Measurements from ENCODE around the gene AADAT.
A peak's percentile ranks its signal among the peaks of the same experiment; 100 is the strongest.
"Not testable (repeated sequence)": the region's sequence is repeated elsewhere in the genome, so short reads cannot be mapped to it uniquely, and the experiment has no call there.

AADAT gene

GRCh38 chr4:170089668-170090351 lies at the start of gene AADAT:
AADAT (minus strand) TSS chr4:170089956; CDS start chr4:170089690, 266 bp downstream.
- DNase-seq, result peak; percentile 69

DNA sequence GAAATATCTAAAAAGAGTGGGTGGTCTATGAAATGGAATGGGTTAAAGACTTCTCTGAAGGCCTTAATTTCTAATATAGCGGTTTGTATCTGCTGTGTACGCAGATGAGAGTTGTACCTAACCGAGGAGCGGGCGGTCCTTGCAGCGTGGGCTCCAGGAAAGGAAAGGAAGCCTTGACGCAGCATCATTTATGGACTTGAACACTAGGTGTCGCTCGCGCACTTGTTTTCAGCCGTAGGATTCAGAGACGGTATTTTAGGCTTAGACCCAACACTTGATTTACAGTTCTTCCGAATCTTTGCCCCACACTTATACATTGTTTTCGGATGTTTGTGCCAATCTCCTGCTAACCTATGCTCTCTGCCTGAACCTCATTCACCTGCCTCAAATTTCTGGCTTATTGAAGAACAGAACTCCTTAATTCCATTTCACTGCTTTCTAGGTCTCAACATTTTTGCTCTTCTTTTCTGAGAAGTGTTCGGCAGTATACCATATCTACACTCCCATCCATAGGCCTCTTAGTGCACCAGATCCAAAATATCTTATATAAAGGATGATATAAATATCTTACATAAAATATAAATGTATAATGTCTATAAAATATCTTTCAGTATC lies 48.9 kb upstream of the AADAT start:
- DNase-seq, result peak; percentile 69

GRCh38 chr4:170137927-170138326 lies 48.2 kb upstream of the AADAT start:
- no peak for DNase-seq

DNA sequence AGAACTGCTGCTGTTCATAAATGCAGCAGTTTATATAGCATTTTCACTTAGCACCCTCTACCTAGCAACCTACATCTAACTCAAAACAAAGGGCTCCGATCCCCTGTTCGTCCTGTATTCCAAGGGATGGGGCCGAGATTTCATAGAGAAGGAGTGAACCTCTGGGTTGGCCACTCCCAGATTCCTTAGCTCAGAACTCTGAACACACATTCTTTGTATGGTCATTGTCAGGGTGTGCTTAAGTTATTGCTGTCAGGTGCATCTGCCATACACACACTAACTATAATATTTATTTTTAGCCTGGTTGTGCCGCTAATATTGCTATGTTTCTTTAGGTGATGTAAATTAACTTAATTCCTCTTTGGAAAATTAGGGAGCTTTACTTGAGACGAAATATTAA lies 47.7 kb upstream of the AADAT start:
- DNase-seq, result no peak

DNA sequence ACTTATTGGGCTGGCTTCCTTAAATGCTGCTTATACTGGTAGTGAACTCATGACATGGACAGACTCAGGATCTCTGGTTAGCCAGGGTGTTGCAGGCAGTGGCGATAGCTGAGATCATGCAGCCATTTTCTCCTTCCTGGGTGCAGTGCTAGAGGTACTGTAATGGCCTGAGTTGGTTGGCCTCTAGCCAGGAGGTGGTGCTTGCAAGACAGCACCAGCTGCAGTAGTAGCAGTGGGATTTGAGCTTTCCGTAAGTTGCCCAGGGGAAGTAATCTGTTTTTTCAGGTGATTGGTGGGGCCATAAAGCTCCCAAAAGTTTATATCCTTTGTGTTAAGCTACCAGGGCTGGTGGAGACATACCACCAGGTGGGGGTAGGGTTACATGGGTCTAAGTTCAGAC lies 45.1 kb upstream of the AADAT start:
- DNase-seq, result no peak

- DNase-seq, result no peak
Observed at GRCh38 chr4:170128219-170128804, 38.6 kb upstream of the AADAT start.

DNA sequence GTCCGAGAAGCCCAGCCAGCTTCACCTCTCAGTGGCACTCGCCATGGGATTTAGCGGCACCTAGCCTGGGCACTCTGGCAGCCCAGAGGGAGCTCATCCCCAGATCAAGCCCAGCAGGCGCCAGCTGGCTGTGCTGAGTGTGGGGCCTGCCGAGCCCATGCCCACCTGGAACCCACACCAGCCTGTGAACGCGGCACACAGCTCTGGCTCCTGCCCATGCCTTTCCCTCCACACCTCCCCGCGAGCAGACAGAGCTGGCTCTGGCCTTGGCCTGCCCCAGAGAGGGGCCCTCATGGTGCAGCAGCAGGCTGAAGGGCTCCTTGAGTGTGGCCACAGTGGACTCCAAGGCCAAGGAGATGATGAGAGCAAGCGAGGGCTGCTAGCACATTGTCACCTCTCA lies 38.0 kb upstream of the AADAT start:
- DNase-seq, result no peak

GRCh38 chr4:170124406-170124805 lies 34.6 kb upstream of the AADAT start:
- DNase-seq, result no peak

- DNase-seq, result no peak
Observed at GRCh38 chr4:170122252-170122651, 32.5 kb upstream of the AADAT start.

- DNase-seq, result no peak
Observed at GRCh38 chr4:170114636-170115035, 24.9 kb upstream of the AADAT start.

- DNase-seq, result not testable (repeated sequence)
Observed at GRCh38 chr4:170114183-170114582, 24.4 kb upstream of the AADAT start.

DNA sequence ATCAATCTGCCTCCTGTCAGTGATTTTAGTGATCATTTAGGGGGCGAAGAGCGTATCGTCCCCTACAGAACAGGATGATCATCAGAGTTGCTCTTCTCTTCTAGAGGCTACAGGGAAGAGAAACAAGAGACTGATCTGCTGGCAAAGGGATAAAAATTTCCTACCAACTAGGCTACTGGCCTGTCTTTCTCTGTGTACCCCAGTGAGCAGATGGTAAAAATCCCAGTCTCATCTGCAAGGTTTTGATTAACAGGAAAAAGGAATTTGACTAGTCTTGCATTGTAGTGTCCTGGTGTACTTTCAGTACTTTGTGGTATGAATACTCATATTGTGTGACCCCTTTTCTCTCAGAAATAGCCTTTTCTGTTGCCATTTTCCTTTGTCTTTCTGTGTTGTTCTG lies 21.8 kb upstream of the AADAT start:
- DNase-seq, result no peak

DNA sequence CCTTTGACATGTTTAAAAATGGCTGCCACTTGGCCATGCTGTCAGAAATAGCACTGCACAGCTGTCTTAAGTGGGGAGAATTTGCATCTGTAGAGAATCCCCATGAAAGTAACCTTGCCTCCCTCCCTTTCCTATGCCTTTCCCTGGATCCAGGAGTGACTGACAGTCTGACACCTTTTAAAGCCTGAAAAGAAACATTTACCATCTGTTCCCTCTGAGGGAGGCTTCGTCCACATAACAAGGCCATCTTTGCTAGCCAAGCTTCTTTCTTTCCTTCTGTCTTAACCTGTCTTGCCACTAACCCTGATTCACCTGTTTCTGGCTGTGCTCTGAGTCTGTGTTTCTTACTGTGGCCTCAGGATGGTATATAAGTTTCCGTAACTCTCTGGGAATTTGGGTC lies 21.3 kb upstream of the AADAT start:
- no peak for DNase-seq

DNA sequence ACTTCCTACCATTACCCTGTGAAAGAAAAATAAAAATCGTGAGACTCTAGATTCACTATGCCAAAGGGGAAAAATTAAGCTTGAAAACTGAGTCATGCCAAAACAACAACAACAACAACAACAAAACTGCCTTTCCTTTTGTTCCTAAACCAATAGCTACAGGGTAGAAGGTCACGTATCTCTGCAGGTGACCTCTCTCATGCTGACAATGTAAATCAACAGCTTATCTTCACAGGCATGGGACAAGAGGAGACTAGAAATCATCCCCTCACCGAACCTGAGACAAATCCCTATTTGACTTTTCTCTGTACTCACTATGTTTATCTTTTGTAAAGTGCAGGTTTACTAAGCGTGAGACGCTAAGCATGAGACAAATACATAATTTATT lies 20.5 kb upstream of the AADAT start:
- DNase-seq, result no peak

- no peak for DNase-seq
Observed at GRCh38 chr4:170109586-170110284, 20.0 kb upstream of the AADAT start.

- no peak for DNase-seq
Observed at GRCh38 chr4:170106900-170107299, 17.1 kb upstream of the AADAT start.

DNA sequence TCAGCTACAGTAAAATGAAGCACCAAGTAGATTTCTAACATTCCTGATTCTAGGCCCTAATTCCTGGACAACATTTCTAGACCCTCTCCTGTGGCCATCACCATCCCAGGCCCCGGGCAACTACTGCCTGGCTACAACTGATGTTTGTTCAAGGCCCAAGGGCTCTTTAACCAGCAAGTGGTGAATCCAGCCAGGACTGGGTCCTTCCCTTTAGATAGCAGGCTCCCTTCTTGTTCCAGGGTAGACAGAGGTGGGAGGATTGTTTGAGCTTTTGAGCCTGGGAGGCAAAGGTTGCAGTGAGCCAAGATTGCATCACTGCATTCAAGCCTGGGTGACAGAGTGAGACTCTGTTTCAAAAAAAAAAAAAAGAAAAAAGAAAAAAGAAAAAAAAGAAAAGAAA lies 12.7 kb upstream of the AADAT start:
- no peak for DNase-seq

GRCh38 chr4:170098171-170098570 lies 8.4 kb upstream of the AADAT start:
- not testable (repeated sequence) for DNase-seq

DNA sequence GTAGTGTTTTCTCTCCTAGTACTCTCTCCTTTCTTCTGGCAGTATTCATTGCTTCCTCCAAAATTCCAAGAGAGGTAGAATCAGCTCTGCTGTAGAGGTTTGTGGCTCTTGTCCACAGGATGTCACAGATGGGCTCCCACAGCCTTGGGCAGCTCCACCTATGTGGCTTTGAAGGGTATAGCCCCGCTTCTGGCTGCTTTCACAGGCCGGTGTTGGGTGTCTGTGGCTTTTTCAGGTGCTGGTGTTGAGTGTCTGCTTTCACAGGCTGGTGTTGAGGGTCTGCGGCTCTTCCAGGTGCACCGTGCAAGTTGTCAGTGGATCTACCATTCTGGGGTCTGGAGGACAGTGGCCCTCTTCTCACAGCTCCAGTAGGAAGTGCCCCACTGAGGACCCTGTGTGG lies 7.9 kb upstream of the AADAT start:
- no peak for DNase-seq

DNA sequence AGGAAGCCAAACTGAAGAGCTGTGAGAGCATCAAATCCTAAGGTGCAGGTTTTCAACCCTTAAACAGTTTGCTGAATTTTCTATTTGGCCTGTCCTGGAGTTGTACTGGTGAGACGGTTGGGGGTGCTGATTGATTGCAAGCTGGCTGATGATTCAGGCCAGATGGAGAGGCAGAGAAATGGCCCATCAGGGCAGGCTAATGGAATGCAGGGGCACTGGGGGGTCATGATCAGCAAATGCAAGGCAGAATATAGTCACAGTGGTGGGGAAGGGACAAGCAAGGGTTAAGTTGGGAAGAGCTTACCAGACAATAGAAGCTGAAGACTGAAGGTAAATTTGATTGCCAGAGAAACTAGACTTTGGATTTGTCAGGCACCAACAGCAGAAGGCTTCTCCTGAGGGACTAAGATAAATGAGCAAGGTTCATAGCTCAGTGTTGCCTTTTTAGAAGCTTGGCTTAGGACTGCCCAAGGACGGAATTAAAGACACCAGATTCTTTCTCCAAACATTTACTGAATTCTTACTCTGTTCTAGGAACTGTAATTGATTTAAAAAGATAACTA lies 4.3 kb upstream of the AADAT start:
- DNase-seq, result no peak

- no peak for DNase-seq
Observed at GRCh38 chr4:170091069-170091696, 1.4 kb upstream of the AADAT start.

- peak; percentile 10 for DNase-seq
Observed at GRCh38 chr4:170090352-170091052, 746 bp upstream of the AADAT start.

Measured in NCI-H1092 treated with DMSO at 0.1 percent for 48 hours (cell line).